Measurements from ENCODE around the gene CGRRF1.

GRCh38 chr14:54533100-54533499, 23.4 kb downstream of the CGRRF1 start:
- no peak for TF ChIP-seq POLR2A (IDR thresholded peaks at IDR 0.05)
- TF ChIP-seq, protein P1, sequence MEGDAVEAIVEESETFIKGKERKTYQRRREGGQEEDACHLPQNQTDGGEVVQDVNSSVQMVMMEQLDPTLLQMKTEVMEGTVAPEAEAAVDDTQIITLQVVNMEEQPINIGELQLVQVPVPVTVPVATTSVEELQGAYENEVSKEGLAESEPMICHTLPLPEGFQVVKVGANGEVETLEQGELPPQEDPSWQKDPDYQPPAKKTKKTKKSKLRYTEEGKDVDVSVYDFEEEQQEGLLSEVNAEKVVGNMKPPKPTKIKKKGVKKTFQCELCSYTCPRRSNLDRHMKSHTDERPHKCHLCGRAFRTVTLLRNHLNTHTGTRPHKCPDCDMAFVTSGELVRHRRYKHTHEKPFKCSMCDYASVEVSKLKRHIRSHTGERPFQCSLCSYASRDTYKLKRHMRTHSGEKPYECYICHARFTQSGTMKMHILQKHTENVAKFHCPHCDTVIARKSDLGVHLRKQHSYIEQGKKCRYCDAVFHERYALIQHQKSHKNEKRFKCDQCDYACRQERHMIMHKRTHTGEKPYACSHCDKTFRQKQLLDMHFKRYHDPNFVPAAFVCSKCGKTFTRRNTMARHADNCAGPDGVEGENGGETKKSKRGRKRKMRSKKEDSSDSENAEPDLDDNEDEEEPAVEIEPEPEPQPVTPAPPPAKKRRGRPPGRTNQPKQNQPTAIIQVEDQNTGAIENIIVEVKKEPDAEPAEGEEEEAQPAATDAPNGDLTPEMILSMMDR (IDR thresholded peaks at IDR 0.05): no peak
- TF ChIP-seq EP300 (IDR thresholded peaks at IDR 0.05): no peak
- no peak for TF ChIP-seq POLR2AphosphoS5 (IDR thresholded peaks at IDR 0.05)
